ENCODE results near the gene SCYL3.

DNA sequence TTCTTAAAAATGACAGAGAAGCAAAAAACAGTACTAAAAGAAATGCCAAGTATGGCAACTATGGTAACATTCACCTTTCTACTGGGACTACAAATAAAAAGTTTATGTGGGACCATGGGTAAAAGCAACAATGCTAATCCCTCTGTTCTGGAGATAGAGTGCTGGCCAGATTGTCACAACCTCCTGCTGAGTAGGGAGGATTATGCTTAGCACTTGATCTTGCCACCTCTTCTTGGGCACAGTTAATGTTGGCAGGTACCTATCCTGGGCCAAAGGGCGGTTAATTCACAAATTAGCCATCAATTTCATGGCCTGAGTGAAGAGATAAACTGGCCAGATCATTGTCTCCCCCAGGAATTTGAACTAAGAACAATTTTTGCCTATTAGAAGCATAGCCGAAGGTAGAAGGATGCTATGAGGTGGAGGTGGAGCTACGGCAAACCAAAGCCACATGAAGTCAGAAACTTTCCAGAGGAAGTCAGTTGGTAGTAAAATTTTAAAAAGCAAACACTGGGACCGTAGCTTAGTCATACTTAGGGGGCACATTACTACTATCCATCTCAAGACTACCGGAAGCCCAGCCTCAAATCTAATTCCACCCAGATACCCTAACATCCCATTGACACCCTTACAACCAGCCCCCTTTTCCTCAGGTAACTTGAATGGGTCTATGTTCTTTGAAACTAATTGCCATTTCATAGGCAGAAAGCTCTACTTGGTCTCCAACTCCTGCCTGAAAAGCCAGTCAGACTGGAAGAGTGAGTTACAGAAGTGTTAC is 2.7 kb downstream of the SCYL3 start:
- TF ChIP-seq POLR2A (IDR thresholded peaks at IDR 0.05; ENCODE audit: low read depth, low read length) (peak; percentile 39; the same call in 1 of the 2 replicates), POLR2AphosphoS5 (IDR thresholded peaks at IDR 0.05; ENCODE audit: low read depth, low read length) (no peak), TAF1 (IDR thresholded peaks at IDR 0.05; ENCODE audit: borderline replicate concordance, low read depth, low read length) (no peak)
